ENCODE data around the gene CCDC188.
A peak's percentile ranks its signal among the peaks of the same experiment; 100 is the strongest.

The CCDC188 gene

DNA sequence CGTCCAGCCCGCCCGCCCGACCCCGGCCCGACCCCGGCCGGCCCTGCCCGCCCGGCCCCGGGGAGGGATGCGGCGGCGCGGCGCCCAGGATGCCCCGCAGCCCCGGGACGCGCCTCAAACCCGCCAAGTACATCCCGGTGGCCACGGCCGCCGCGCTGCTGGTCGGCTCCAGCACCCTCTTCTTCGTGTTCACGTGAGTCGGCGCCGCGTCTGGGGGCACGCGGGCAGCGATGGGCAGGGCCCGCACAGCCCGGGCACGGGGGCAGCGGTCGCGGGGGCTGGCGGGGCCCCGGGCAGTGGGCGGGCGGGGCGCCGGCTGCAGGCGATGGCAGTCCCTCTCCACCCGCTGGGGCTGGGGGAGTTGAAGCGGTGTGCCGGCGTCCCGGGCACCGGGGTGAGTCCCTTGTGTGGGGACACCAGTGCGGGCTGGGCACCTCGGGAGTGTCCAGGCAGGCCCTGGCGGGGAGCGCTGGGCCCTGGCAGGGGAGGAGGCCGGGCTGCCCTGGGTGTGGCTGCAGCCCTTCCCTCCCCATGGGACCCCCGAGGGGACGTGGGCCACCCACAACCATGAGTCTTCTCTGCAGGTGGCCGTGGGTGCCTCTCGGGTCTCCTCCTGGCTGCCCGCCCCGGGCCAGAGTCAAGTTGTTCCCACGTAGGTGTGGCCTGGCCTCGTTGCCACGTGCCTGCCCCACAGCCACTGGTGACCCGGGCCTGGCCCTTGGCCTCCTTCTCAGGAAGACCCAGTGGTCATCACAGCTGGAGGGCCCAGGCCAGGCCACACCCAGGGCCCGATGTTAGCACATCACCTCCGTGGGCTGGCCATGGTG lies 18.8 kb downstream of the CCDC188 start:
- POLR2A ChIA-PET, result no interaction called here
- TF ChIP-seq, protein P1, sequence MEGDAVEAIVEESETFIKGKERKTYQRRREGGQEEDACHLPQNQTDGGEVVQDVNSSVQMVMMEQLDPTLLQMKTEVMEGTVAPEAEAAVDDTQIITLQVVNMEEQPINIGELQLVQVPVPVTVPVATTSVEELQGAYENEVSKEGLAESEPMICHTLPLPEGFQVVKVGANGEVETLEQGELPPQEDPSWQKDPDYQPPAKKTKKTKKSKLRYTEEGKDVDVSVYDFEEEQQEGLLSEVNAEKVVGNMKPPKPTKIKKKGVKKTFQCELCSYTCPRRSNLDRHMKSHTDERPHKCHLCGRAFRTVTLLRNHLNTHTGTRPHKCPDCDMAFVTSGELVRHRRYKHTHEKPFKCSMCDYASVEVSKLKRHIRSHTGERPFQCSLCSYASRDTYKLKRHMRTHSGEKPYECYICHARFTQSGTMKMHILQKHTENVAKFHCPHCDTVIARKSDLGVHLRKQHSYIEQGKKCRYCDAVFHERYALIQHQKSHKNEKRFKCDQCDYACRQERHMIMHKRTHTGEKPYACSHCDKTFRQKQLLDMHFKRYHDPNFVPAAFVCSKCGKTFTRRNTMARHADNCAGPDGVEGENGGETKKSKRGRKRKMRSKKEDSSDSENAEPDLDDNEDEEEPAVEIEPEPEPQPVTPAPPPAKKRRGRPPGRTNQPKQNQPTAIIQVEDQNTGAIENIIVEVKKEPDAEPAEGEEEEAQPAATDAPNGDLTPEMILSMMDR (IDR thresholded peaks at IDR 0.05; ENCODE audit: insufficient read depth, low read length, missing control alignments), result no peak
- DNase-seq (ENCODE audit: low read depth, low spot score), result no peak
- H3K4me3 ChIP-seq (ENCODE audit: low read depth, low read length), result peak overlapping the region; percentile 80
- CTCF ChIA-PET, result no interaction called here

DNA sequence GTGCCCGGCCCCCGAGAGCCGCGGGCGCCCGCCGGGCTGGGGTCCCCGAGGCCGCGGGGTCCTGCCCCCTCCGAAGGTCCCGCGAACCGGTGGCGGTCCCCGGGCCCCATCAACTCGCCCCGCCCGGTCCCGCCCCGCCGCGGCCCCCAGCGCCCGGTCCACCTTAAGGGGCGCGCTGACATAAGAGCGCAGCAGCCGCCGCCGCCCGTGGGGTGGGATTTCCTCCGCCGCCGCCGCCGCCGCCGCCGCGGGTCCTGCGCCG lies 19.3 kb downstream of the CCDC188 start, which contains the start of gene ZDHHC8:
ZDHHC8 (plus strand) TSS at position 208 of the 262 bp plus-strand sequence. CDS start 144 bp downstream, outside the sequence.
- TF ChIP-seq, protein P1 (IDR thresholded peaks at IDR 0.05; ENCODE audit: insufficient read depth, low read length, missing control alignments), result no peak
- peak within 1 kb of the TSS; percentile 80 for H3K4me3 ChIP-seq (ENCODE audit: low read depth, low read length)
- CTCF ChIA-PET, result no interaction called here
- DNase-seq (ENCODE audit: low read depth, low spot score), result no peak
- POLR2A ChIA-PET, result interaction anchor here (1.7 kb wide), 1 partner anchor 14 kb away, joined by 12 read pairs; the partner anchor contains the start of gene TRMT2A

- ChIA-PET CTCF (interaction anchor here (2.0 to 3.3 kb wide), 2 partner anchors 12 to 400 kb away, joined by 5 to 27 read pairs; no protein-coding TSS in a partner anchor), POLR2A (interaction anchor here (1.7 kb wide), 1 partner anchor 13 kb away, joined by 12 read pairs; the partner anchor contains the start of gene TRMT2A)
- DNase-seq (ENCODE audit: low read depth, low spot score), result no peak
- peak overlapping the region; percentile 77 for H3K4me3 ChIP-seq (ENCODE audit: low read depth, low read length)
- TF ChIP-seq, protein P1 (IDR thresholded peaks at IDR 0.05; ENCODE audit: insufficient read depth, low read length, missing control alignments), result no peak
Measured at GRCh38 chr22:20130731-20131596, 19.9 kb downstream of the CCDC188 start.

DNA sequence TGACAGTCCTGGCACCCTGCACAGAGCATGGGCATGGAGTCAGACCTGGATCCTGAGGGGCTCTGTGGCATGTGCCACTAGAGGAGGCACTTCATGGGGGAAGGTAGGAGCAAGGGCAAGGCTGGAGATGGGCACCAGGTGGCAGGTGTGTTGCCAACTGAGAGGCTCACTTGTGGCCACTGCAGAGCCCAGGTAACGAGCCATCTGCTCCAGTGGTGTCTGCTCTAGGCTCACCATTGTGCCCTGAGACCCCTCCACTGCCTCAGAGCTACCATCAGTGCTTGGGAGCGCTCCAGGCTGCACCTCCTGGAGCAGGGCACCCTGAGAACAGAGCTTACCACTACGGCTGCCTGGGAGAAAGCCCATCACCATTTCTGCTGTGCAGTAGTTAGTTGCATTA lies 20.5 kb downstream of the CCDC188 start:
- CTCF ChIA-PET, result interaction anchor here (2.0 to 3.3 kb wide), 2 partner anchors 11 to 400 kb away, joined by 5 to 27 read pairs; no protein-coding TSS in a partner anchor
- H3K4me3 ChIP-seq (ENCODE audit: low read depth, low read length), result no peak overlapping the region; the same call in 1 of the 2 replicates
- DNase-seq (ENCODE audit: low read depth, low spot score), result no peak
- POLR2A ChIA-PET, result interaction anchor here (1.7 kb wide), 1 partner anchor 12 kb away, joined by 12 read pairs; the partner anchor contains the start of gene TRMT2A
- TF ChIP-seq, protein P1 (IDR thresholded peaks at IDR 0.05; ENCODE audit: insufficient read depth, low read length, missing control alignments), result no peak

- no peak for DNase-seq (ENCODE audit: low read depth, low spot score)
- CTCF ChIA-PET, result interaction anchor here (1.3 to 3.3 kb wide), 3 partner anchors 11 to 399 kb away, joined by 4 to 27 read pairs (median 5); no protein-coding TSS in a partner anchor
- POLR2A ChIA-PET, result no interaction called here
- no peak overlapping the region for H3K4me3 ChIP-seq (ENCODE audit: low read depth, low read length)
- TF ChIP-seq, protein P1 (IDR thresholded peaks at IDR 0.05; ENCODE audit: insufficient read depth, low read length, missing control alignments), result no peak
Measured at GRCh38 chr22:20129747-20130014, 21.2 kb downstream of the CCDC188 start.

Measured in AG04449 (cell line).